ENCODE results near the gene DIAPH3.

The DIAPH3 gene

GRCh38 chr13:60155978-60156377 lies 7.8 kb downstream of the DIAPH3 start:
- DNase-seq (ENCODE audit: low read depth), result no peak

GRCh38 chr13:60152904-60153303 lies 10.8 kb downstream of the DIAPH3 start:
- no peak for DNase-seq (ENCODE audit: low read depth)

GRCh38 chr13:60152114-60152513 lies 11.6 kb downstream of the DIAPH3 start:
- DNase-seq (ENCODE audit: low read depth), result no peak

GRCh38 chr13:60150538-60150937 lies 13.2 kb downstream of the DIAPH3 start:
- no peak for DNase-seq (ENCODE audit: low read depth)

DNA sequence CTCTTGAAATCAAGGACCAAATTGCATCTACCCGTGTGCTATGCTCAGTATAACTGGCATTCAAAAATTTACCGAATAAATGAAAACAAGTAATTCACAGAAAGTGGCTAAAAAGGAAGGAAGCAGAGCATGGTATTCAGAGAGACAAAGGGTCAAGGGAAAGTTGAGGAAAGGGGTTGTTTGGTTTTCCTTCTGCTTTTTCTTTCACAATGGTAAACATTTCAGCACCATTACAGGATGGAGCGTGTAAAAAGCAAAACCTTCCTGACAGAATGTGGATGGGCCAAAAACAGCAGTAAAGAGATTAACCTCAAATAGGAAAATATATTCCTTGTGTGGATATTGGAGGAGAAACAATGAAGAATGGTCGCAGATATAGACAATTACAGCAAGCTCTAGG lies 14.8 kb downstream of the DIAPH3 start:
- no peak for DNase-seq (ENCODE audit: low read depth)

GRCh38 chr13:60147361-60147760 lies 16.4 kb downstream of the DIAPH3 start:
- DNase-seq (ENCODE audit: low read depth), result no peak

- no peak for DNase-seq (ENCODE audit: low read depth)
Observed at GRCh38 chr13:60146471-60146870, 17.3 kb downstream of the DIAPH3 start.

- no peak for DNase-seq (ENCODE audit: low read depth)
Observed at GRCh38 chr13:60143775-60144174, 20.0 kb downstream of the DIAPH3 start.

- no peak for DNase-seq (ENCODE audit: low read depth)
Observed at GRCh38 chr13:60139272-60139671, 24.5 kb downstream of the DIAPH3 start.

DNA sequence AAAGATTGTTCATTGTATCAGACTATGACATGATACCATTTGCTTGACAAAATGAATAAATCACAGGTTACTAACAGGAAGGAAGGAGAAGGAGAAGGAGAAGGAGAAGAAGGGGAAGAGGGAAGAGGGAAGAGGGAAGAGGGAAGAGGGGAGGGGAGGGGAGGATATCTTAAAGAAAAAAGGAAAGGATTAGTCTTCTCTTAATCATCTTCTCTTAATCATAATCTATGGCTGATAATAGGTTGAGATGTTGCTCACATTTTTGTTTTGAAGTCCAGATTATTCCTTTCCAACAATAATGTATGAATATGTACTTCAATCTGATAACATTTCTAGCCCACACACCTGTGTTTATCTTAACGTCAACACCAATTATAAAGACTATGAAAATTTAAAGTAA lies 25.1 kb downstream of the DIAPH3 start:
- DNase-seq (ENCODE audit: low read depth), result no peak

- DNase-seq (ENCODE audit: low read depth), result no peak
Observed at GRCh38 chr13:60137911-60138560, 25.7 kb downstream of the DIAPH3 start.

GRCh38 chr13:60135344-60135743 lies 28.4 kb downstream of the DIAPH3 start:
- no peak for DNase-seq (ENCODE audit: low read depth)

GRCh38 chr13:60134376-60134775 lies 29.4 kb downstream of the DIAPH3 start:
- DNase-seq (ENCODE audit: low read depth), result no peak

DNA sequence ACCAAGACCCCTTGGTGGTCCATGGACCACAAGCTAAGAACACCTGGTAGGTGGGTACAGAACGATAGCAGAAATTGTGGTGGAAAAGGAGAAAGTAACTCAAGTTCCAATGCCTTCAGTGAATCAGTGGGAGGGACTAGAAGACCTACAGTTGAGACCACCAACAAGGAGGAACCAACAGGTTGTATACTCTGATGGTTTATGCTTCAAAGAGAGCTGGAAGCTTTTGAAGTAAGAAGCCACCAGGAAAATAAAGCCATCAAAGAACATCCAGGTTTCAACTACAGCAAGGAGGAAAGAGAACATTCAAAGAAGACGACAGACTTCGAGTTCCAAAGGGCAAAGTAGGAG lies 42.4 kb downstream of the DIAPH3 start:
- no peak for DNase-seq (ENCODE audit: low read depth)

- DNase-seq (ENCODE audit: low read depth), result no peak
Observed at GRCh38 chr13:60120617-60121336, 43.0 kb downstream of the DIAPH3 start.

- no peak for DNase-seq (ENCODE audit: low read depth)
Observed at GRCh38 chr13:60118696-60119400, 44.9 kb downstream of the DIAPH3 start.

- DNase-seq (ENCODE audit: low read depth), result no peak
Observed at GRCh38 chr13:60114499-60115028, 49.2 kb downstream of the DIAPH3 start.

DNA sequence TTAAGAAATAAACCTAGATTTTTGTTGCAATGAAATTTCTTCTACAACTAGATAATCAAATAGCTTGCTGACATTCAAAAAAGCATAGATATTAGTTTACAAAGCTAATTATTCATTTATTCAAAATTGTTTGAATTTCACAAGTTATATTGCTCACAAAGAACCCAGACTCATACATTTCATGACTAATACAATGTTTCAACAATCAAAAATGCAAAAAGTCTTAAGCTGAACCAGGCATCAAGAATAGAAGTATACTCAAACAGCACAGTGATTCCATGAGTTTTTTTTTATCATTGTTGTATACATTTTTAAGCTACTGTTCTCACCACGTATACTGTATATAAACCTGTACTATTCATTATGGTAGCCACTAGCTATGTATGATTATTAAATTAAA lies 51.0 kb downstream of the DIAPH3 start:
- no peak for DNase-seq (ENCODE audit: low read depth)

GRCh38 chr13:60111691-60112090 lies 52.0 kb downstream of the DIAPH3 start:
- no peak for DNase-seq (ENCODE audit: low read depth)

- DNase-seq (ENCODE audit: low read depth), result no peak
Observed at GRCh38 chr13:60109285-60109684, 54.4 kb downstream of the DIAPH3 start.

DNA sequence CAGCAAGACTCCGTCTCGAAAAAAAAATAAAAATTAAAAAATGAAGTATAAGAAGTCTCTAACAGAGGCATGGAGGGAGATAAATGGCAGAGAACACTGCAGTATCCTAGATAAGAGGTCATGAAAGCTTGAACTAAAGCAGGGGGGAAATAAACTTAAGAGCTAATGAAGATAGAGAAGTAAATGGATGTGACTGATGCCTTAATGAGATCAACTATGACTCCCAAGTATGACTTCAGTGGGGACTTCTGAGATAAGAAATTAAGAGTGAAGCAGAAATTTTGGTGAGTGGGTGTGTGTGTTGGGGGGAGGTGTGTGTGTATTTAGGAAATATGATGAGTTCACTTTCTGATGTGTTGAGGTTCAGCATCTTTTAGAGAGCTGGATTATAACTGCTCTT lies 55.1 kb downstream of the DIAPH3 start:
- no peak for DNase-seq (ENCODE audit: low read depth)

- DNase-seq (ENCODE audit: low read depth), result no peak
Observed at GRCh38 chr13:60099631-60100420, 63.9 kb downstream of the DIAPH3 start.
